GM19463 (cell line): ENCODE data around the gene WDR76.
"Not testable (repeated sequence)": the region's sequence is repeated elsewhere in the genome, so short reads cannot be mapped to it uniquely, and the experiment has no call there.

Experiments
- ATAC-seq: cut with Tn5 transposase; IDR thresholded peaks from one replicate; pipeline ENCODE4 v1.9.1; 2021; ENCODE audit warnings: mild to moderate bottlenecking, moderate library complexity; ENCODE audit not compliant: unreplicated experiment

The WDR76 gene

GRCh38 chr15:43826508-43827341 lies at the start of gene WDR76:
Gene WDR76 (plus strand): TSS chr15:43827002. CDS start chr15:43827033, 31 bp downstream.
- peak; percentile 51 for ATAC-seq

- peak; percentile 67 for ATAC-seq
Measured at GRCh38 chr15:43777267-43777914, 49.4 kb upstream of the WDR76 start.

GRCh38 chr15:43779016-43779415 lies 47.8 kb upstream of the WDR76 start:
- ATAC-seq, result no peak

GRCh38 chr15:43789409-43789808 lies 37.4 kb upstream of the WDR76 start:
- ATAC-seq, result no peak

GRCh38 chr15:43791993-43792760 lies 34.6 kb upstream of the WDR76 start, which contains the start of gene SERF2:
Gene SERF2 (plus strand): TSS chr15:43792320. CDS start chr15:43792377, 57 bp downstream.
- peak; percentile 86 for ATAC-seq

- ATAC-seq, result no peak
Measured at GRCh38 chr15:43792761-43793476, 33.9 kb upstream of the WDR76 start.

GRCh38 chr15:43793647-43794046 lies 33.2 kb upstream of the WDR76 start:
- ATAC-seq, result no peak

- ATAC-seq, result no peak
Measured at GRCh38 chr15:43794269-43795037, 32.3 kb upstream of the WDR76 start.

GRCh38 chr15:43795197-43795596 lies 31.6 kb upstream of the WDR76 start:
- ATAC-seq, result no peak

GRCh38 chr15:43795997-43796396 lies 30.8 kb upstream of the WDR76 start:
- no peak for ATAC-seq

- ATAC-seq, result no peak
Measured at GRCh38 chr15:43796566-43796965, 30.2 kb upstream of the WDR76 start.

- ATAC-seq, result peak; percentile 46
Measured at GRCh38 chr15:43799209-43799944, 27.4 kb upstream of the WDR76 start.

- ATAC-seq, result no peak
Measured at GRCh38 chr15:43799945-43800285, 26.9 kb upstream of the WDR76 start, which contains the start of gene SERINC4. Gene SERINC4 (minus strand): TSS chr15:43800220. CDS start chr15:43799986, 234 bp downstream.

- peak; percentile 85 for ATAC-seq
Measured at GRCh38 chr15:43800286-43801141, 26.3 kb upstream of the WDR76 start, which contains the start of gene HYPK. Gene HYPK (plus strand): TSS chr15:43800599. CDS start chr15:43800623, 24 bp downstream.

- ATAC-seq, result not testable (repeated sequence)
Measured at GRCh38 chr15:43802676-43803075, 24.1 kb upstream of the WDR76 start.

GRCh38 chr15:43808435-43808950 lies 18.3 kb upstream of the WDR76 start:
- no peak for ATAC-seq

GRCh38 chr15:43808960-43809678 lies 17.7 kb upstream of the WDR76 start:
- ATAC-seq, result peak; percentile 67
